ENCODE measurements around the gene PCGF5. TPM values are rescaled to one million over a fixed set of nuclear protein-coding genes. Genes with fewer than 3 reads are reported as not detected.
"Not testable (repeated sequence)": the region's sequence is repeated elsewhere in the genome, so short reads cannot be mapped to it uniquely, and the experiment has no call there.

The PCGF5 gene
- total RNA-seq, 4 donors from 2014 or later, result 29.8 to 60.3 (median 31.4) TPM

- no peak overlapping the region for H3K27ac ChIP-seq
- no peak overlapping the region for H3K4me3 ChIP-seq
- no peaks in the 10 kb centered on the region for H3K4me1 ChIP-seq
- TF ChIP-seq POLR2AphosphoS5 (IDR thresholded peaks at IDR 0.05) (no peak), POLR2A (IDR thresholded peaks at IDR 0.05) (no peak), CTCF (IDR thresholded peaks at IDR 0.05) (peak; percentile 88 to 91), EP300 (IDR thresholded peaks at IDR 0.05) (no peak)
- H3K9me3 ChIP-seq, result no peaks in the 10 kb centered on the region
- DNase-seq (ENCODE audit: low spot score in 2 of 2), result no peak
- no peaks in the 10 kb centered on the region for H3K27me3 ChIP-seq
- peaks cover 36% of the 10 kb centered on the region for H3K36me3 ChIP-seq
These were observed 31.1 kb downstream of the PCGF5 start for GRCh38 chr10:91251430-91252056.

- H3K9me3 ChIP-seq, result no peaks in the 10 kb centered on the region
- DNase-seq (ENCODE audit: low spot score in 2 of 2), result no peak
- no peaks in the 10 kb centered on the region for H3K4me1 ChIP-seq
- TF ChIP-seq CTCF (IDR thresholded peaks at IDR 0.05) (no peak), POLR2AphosphoS5 (IDR thresholded peaks at IDR 0.05) (no peak), EP300 (IDR thresholded peaks at IDR 0.05) (no peak), POLR2A (IDR thresholded peaks at IDR 0.05) (no peak)
- H3K4me3 ChIP-seq, result no peak overlapping the region
- 95% methylated on average over 4 of the region's 4 CpGs for WGBS
- no peaks in the 10 kb centered on the region for H3K27me3 ChIP-seq
- H3K27ac ChIP-seq, result no peak overlapping the region
- peaks cover 36% of the 10 kb centered on the region for H3K36me3 ChIP-seq
These were observed 32.8 kb downstream of the PCGF5 start for GRCh38 chr10:91253300-91253699.

- peaks cover 43% of the 10 kb centered on the region for H3K36me3 ChIP-seq
- no peak for DNase-seq (ENCODE audit: low spot score in 2 of 2)
- no peaks in the 10 kb centered on the region for H3K4me1 ChIP-seq
- no peak overlapping the region for H3K4me3 ChIP-seq
- 86% methylated on average over 3 of the region's 3 CpGs for WGBS
- TF ChIP-seq EP300 (IDR thresholded peaks at IDR 0.05) (no peak), CTCF (IDR thresholded peaks at IDR 0.05) (no peak), POLR2A (IDR thresholded peaks at IDR 0.05) (no peak), POLR2AphosphoS5 (IDR thresholded peaks at IDR 0.05) (no peak)
- H3K9me3 ChIP-seq, result no peaks in the 10 kb centered on the region
- no peaks in the 10 kb centered on the region for H3K27me3 ChIP-seq
- no peak overlapping the region for H3K27ac ChIP-seq
These were observed 36.8 kb downstream of the PCGF5 start for GRCh38 chr10:91257310-91257709.

GRCh38 chr10:91260417-91260816, 40.0 kb downstream of the PCGF5 start:
- H3K4me3 ChIP-seq; H3K4me1 ChIP-seq; H3K9me3 ChIP-seq; H3K27me3 ChIP-seq; DNase-seq (ENCODE audit: low spot score in 2 of 2); H3K27ac ChIP-seq: not testable (repeated sequence)
- WGBS, result 100% methylated on average over 3 of the region's 3 CpGs
- peaks cover 19% of the 10 kb centered on the region for H3K36me3 ChIP-seq

- H3K27ac ChIP-seq, result no peak overlapping the region
- 60% methylated on average over 1 of the region's 1 CpG for WGBS
- TF ChIP-seq POLR2AphosphoS5 (IDR thresholded peaks at IDR 0.05), result no peak
- no peak for TF ChIP-seq POLR2A (IDR thresholded peaks at IDR 0.05)
- TF ChIP-seq CTCF (IDR thresholded peaks at IDR 0.05), result no peak
- no peak for TF ChIP-seq EP300 (IDR thresholded peaks at IDR 0.05)
- no peaks in the 10 kb centered on the region for H3K4me1 ChIP-seq
- DNase-seq (ENCODE audit: low spot score in 2 of 2), result no peak
- H3K4me3 ChIP-seq, result no peak overlapping the region
- H3K36me3 ChIP-seq, result peaks cover 29% of the 10 kb centered on the region
- no peaks in the 10 kb centered on the region for H3K9me3 ChIP-seq
- H3K27me3 ChIP-seq, result no peaks in the 10 kb centered on the region
These were observed 51.4 kb downstream of the PCGF5 start for GRCh38 chr10:91271886-91272285.
